Measurements from ENCODE around the gene RNF224. TPM values are rescaled to one million over a fixed set of nuclear protein-coding genes. Genes with fewer than 3 reads are reported as not detected.

RNF224 gene
- total and polyA plus RNA-seq, 2 of the 13 experiments (the other 11 are each of a cell fraction or from before 2014, with no cell fraction given), result 0.09 TPM; not detected in 1

DNA sequence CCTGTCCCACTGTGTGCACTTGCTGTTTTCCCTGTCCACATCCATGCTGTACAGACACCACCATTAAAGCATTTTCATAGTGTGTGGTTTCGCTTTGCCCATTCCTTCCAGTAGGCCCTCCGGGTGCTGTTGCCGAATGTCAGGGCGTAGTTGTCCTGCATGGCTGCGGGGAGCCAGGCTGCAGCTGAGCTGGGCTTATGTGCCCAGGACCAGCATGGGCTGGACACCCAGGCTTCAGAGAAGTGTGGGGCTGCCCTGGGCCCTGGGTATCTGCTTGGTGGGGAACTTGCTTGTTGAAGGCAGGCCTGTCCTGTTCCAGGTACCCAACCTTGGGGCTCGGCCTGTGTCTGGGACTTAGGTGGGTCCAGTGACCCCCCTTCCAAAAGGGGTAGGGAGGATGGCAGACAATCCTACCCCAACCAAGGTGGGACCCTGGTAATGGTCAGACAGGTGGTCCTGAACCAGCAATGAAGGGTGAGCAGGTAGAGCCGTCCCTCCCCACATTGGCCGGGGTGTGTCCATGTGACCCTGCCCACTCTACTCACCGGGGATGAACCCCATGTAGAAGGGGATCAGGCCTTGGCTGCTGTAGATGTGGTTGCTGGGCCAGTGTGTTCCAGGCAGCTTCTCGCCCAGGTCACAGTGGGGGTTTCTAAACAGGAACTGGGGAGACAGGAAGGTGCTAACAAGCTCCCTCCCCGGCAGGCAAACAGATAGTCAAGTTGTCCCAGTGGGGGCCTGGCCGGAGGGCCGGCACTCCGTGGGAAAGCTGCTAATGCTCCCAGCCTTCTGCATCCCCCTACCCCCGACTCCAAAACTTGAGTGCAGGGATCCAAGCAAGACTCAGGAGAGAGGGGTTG is 16.6 kb downstream of the RNF224 start (continued):
- TF ChIP-seq, protein P1, sequence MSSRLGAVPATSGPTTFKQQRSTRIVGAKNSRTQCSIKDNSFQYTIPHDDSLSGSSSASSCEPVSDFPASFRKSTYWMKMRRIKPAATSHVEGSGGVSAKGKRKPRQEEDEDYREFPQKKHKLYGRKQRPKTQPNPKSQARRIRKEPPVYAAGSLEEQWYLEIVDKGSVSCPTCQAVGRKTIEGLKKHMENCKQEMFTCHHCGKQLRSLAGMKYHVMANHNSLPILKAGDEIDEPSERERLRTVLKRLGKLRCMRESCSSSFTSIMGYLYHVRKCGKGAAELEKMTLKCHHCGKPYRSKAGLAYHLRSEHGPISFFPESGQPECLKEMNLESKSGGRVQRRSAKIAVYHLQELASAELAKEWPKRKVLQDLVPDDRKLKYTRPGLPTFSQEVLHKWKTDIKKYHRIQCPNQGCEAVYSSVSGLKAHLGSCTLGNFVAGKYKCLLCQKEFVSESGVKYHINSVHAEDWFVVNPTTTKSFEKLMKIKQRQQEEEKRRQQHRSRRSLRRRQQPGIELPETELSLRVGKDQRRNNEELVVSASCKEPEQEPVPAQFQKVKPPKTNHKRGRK (CRISPR knock-in tag; IDR thresholded peaks at IDR 0.05), result no peak
- TF ChIP-seq GABPA (IDR thresholded peaks at IDR 0.05; ENCODE audit: low read depth, low read length) (no peak), GABPA (CRISPR knock-in tag; IDR thresholded peaks at IDR 0.05; ENCODE audit: low read depth) (no peak), YY1 (IDR thresholded peaks at IDR 0.05; ENCODE audit: insufficient read depth, insufficient replicate concordance, low read depth, low read length) (no peak), RFX5 (IDR thresholded peaks at IDR 0.05; ENCODE audit: low read depth, low read length) (no peak), NR3C1 (CRISPR knock-in tag; IDR thresholded peaks at IDR 0.05) (no peak), XRCC5 (optimal IDR thresholded peaks at IDR 0.05; ENCODE audit: low read length) (no peak), MBNL3 (CRISPR knock-in tag; conservative IDR thresholded peaks at IDR 0.05) (no peak), RFXANK (CRISPR knock-in tag; IDR thresholded peaks at IDR 0.05) (no peak), NFYB (CRISPR knock-in tag; IDR thresholded peaks at IDR 0.05) (no peak), TEAD3 (CRISPR knock-in tag; optimal IDR thresholded peaks at IDR 0.05; ENCODE audit: borderline replicate concordance) (peak; percentile 36), KDM2A (CRISPR knock-in tag; IDR thresholded peaks at IDR 0.05; ENCODE audit: borderline replicate concordance, low read depth) (peak; percentile 90), ZFP1 (CRISPR knock-in tag; IDR thresholded peaks at IDR 0.05) (no peak), ZSCAN25 (CRISPR knock-in tag; IDR thresholded peaks at IDR 0.05) (no peak)
- TF ChIP-seq, protein P2, sequence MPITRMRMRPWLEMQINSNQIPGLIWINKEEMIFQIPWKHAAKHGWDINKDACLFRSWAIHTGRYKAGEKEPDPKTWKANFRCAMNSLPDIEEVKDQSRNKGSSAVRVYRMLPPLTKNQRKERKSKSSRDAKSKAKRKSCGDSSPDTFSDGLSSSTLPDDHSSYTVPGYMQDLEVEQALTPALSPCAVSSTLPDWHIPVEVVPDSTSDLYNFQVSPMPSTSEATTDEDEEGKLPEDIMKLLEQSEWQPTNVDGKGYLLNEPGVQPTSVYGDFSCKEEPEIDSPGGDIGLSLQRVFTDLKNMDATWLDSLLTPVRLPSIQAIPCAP (CRISPR knock-in tag; IDR thresholded peaks at IDR 0.05; ENCODE audit: low read depth), result no peak
- TF ChIP-seq, protein P3, sequence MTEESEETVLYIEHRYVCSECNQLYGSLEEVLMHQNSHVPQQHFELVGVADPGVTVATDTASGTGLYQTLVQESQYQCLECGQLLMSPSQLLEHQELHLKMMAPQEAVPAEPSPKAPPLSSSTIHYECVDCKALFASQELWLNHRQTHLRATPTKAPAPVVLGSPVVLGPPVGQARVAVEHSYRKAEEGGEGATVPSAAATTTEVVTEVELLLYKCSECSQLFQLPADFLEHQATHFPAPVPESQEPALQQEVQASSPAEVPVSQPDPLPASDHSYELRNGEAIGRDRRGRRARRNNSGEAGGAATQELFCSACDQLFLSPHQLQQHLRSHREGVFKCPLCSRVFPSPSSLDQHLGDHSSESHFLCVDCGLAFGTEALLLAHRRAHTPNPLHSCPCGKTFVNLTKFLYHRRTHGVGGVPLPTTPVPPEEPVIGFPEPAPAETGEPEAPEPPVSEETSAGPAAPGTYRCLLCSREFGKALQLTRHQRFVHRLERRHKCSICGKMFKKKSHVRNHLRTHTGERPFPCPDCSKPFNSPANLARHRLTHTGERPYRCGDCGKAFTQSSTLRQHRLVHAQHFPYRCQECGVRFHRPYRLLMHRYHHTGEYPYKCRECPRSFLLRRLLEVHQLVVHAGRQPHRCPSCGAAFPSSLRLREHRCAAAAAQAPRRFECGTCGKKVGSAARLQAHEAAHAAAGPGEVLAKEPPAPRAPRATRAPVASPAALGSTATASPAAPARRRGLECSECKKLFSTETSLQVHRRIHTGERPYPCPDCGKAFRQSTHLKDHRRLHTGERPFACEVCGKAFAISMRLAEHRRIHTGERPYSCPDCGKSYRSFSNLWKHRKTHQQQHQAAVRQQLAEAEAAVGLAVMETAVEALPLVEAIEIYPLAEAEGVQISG (CRISPR knock-in tag; IDR thresholded peaks at IDR 0.05), result peak; percentile 9; the same call in 1 of the 2 replicates
- TF ChIP-seq, protein P4, sequence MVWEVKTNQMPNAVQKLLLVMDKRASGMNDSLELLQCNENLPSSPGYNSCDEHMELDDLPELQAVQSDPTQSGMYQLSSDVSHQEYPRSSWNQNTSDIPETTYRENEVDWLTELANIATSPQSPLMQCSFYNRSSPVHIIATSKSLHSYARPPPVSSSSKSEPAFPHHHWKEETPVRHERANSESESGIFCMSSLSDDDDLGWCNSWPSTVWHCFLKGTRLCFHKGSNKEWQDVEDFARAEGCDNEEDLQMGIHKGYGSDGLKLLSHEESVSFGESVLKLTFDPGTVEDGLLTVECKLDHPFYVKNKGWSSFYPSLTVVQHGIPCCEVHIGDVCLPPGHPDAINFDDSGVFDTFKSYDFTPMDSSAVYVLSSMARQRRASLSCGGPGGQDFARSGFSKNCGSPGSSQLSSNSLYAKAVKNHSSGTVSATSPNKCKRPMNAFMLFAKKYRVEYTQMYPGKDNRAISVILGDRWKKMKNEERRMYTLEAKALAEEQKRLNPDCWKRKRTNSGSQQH (CRISPR knock-in tag; IDR thresholded peaks at IDR 0.05; ENCODE audit: low read depth), result no peak
- TF ChIP-seq, protein P5, sequence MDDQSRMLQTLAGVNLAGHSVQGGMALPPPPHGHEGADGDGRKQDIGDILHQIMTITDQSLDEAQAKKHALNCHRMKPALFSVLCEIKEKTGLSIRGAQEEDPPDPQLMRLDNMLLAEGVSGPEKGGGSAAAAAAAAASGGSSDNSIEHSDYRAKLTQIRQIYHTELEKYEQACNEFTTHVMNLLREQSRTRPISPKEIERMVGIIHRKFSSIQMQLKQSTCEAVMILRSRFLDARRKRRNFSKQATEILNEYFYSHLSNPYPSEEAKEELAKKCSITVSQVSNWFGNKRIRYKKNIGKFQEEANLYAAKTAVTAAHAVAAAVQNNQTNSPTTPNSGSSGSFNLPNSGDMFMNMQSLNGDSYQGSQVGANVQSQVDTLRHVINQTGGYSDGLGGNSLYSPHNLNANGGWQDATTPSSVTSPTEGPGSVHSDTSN (CRISPR knock-in tag; IDR thresholded peaks at IDR 0.05; ENCODE audit: borderline replicate concordance), result no peak
